T-helper 1 cell (primary cell): ENCODE measurements around the gene AOAH.

ENCODE experiments used
- DNase-seq, 5 donors: peaks; one replicate each; pipeline ENCODE4 v3.0.0-alpha.2; 2012 to 2020

AOAH gene

GRCh38 chr7:36690514-36691187, 33.6 kb downstream of the AOAH start:
- DNase-seq: no peak

GRCh38 chr7:36690041-36690440, 34.3 kb downstream of the AOAH start:
- no peak for DNase-seq

- peak in 1 of 5 donors; percentile 64 for DNase-seq
Measured at GRCh38 chr7:36686499-36686898, 37.8 kb downstream of the AOAH start.

GRCh38 chr7:36684954-36685353, 39.3 kb downstream of the AOAH start:
- no peak for DNase-seq

GRCh38 chr7:36683695-36684357, 40.5 kb downstream of the AOAH start:
- DNase-seq: peak in 1 of 5 donors; percentile 68

GRCh38 chr7:36683111-36683510, 41.2 kb downstream of the AOAH start:
- no peak for DNase-seq

GRCh38 chr7:36682102-36682501, 42.2 kb downstream of the AOAH start:
- no peak for DNase-seq

- DNase-seq: peak in 1 of 5 donors; percentile 56
Measured at GRCh38 chr7:36677769-36678437, 46.4 kb downstream of the AOAH start.

GRCh38 chr7:36673703-36674102, 50.6 kb downstream of the AOAH start:
- DNase-seq: no peak

GRCh38 chr7:36671432-36671829, 52.9 kb downstream of the AOAH start:
- no peak for DNase-seq

- peak; percentile 26 to 74 (median 44) for DNase-seq
Measured at GRCh38 chr7:36670585-36671431, 53.5 kb downstream of the AOAH start.

- no peak for DNase-seq
Measured at GRCh38 chr7:36668750-36669149, 55.5 kb downstream of the AOAH start.

GRCh38 chr7:36668080-36668479, 56.2 kb downstream of the AOAH start:
- no peak for DNase-seq

- peak in 1 of 5 donors; percentile 20 for DNase-seq
Measured at GRCh38 chr7:36667007-36667745, 57.1 kb downstream of the AOAH start.

GRCh38 chr7:36663481-36663880, 60.8 kb downstream of the AOAH start:
- no peak for DNase-seq

- DNase-seq: no peak
Measured at GRCh38 chr7:36661135-36661840, 63.0 kb downstream of the AOAH start.

- DNase-seq: no peak
Measured at GRCh38 chr7:36659638-36660341, 64.5 kb downstream of the AOAH start.

GRCh38 chr7:36659172-36659516, 65.2 kb downstream of the AOAH start:
- no peak for DNase-seq

- no peak for DNase-seq
Measured at GRCh38 chr7:36658335-36659171, 65.7 kb downstream of the AOAH start.

- DNase-seq: no peak
Measured at GRCh38 chr7:36657036-36657660, 67.1 kb downstream of the AOAH start.
